Measurements from ENCODE around the gene SPATS2L. TPM values are rescaled to one million over a fixed set of nuclear protein-coding genes. Genes with fewer than 3 reads are reported as not detected.

The SPATS2L gene
- total and polyA plus RNA-seq, 7 experiments from 2014 or later, result 1.1 to 51.9 (median 2.9) TPM

DNA sequence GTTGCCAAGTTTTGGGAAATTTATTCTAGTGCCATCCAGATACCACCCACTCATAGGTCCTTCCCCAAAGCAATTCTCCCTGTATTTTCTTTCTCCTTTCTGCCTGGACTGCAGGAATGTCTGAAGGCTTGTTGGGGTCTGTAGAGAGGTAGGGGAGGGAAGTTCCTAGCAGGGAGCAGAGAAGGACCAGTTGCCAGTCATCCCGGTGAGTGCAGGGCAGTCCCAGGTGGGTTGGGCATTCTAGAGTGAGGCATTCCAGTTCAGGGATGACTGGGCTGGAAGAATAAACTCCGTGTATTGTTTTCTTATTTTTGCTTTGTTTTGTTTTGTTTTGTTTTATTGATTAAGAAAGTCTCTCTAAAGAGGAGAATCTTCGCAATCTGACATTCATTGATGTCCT lies 58.1 kb downstream of the SPATS2L start:
- Mint-ChIP-seq H3K36me3 (peaks cover 0 to 5% (median 0%) of the 10 kb centered on the region in 5 donors), H3K9me3 (no peaks in the 10 kb centered on the region), H3K4me3 (no peak overlapping the region), H3K4me1 (no peaks in the 10 kb centered on the region), H3K27me3 (peaks cover 0 to 10% (median 4%) of the 10 kb centered on the region in 5 donors), H3K27ac (no peak overlapping the region)
- H3K36me3 ChIP-seq (ENCODE audit: control insufficient read depth in 2 of 3, insufficient read depth in 3 of 3, low read length in 3 of 3), result no peaks in the 10 kb centered on the region
- no peak overlapping the region for H3K27ac ChIP-seq (ENCODE audit: low read depth, low read length)
- H3K27me3 ChIP-seq (ENCODE audit: control insufficient read depth in 2 of 2, insufficient read depth in 2 of 2, low read length in 2 of 2), result no peaks in the 10 kb centered on the region
- no peak overlapping the region for H3K4me3 ChIP-seq (ENCODE audit: low read length)
- ChIA-PET CTCF (no interaction called here), POLR2A (no interaction called here)
- H3K9me3 ChIP-seq (ENCODE audit: control insufficient read depth in 2 of 3, low read length in 3 of 3), result no peaks in the 10 kb centered on the region
- DNase-seq (no peak), ATAC-seq (no peak)
- intact Hi-C loops (cut with micrococcal nuclease), result no loop called here
- H3K4me1 ChIP-seq (ENCODE audit: control insufficient read depth in 2 of 2, insufficient read depth in 2 of 2, low read length in 2 of 2), result no peaks in the 10 kb centered on the region

DNA sequence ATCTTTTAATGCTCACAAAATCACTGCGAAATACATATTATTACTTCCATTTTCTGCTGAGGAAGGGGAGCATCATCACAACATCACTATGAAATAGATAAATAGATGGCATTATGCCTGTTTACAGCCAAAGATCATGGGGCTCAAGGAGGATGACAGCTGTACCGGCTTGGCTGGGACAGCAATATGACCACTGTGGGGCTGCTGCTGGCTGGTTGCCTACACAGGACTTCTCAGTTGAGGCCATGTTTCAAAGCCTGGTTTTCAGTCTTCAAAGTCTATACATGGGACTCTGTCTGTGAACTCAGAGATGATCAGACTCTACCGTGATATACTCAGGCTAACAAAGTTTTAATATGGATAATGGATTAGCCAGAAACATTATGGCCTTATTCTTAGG lies 58.7 kb downstream of the SPATS2L start:
- ATAC-seq, result no peak
- POLR2A ChIA-PET, result no interaction called here
- CTCF ChIA-PET, result no interaction called here

DNA sequence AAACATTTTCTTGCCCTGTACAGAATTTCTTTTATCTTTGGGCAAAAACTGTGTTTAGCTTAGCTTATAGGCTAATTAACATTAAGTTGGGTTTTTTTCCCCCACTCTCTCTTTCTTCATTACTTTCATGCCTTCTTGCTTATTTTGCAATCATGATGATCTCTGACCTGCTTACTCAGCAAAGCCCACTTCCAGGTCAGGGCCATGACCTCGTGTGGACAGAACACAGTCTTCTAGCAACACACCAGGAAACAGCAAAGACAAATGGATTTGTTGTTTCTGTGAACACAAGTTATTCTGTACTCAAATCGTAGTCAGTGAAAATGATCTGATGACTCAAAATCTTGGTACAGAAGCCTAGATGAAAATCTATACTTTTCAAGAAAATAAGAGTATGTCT lies 60.7 kb downstream of the SPATS2L start:
- H3K9me3 Mint-ChIP-seq, result no peaks in the 10 kb centered on the region
- ATAC-seq, result no peak
- POLR2A ChIA-PET, result no interaction called here

More for the DNA sequence above, 58.7 kb downstream of the SPATS2L start:
- Histone ChIP-seq H3K4me3 (ENCODE audit: low read length) (no peak overlapping the region), H3K9me3 (ENCODE audit: control insufficient read depth in 2 of 3, low read length in 3 of 3) (no peaks in the 10 kb centered on the region), H3K27me3 (ENCODE audit: control insufficient read depth in 2 of 2, insufficient read depth in 2 of 2, low read length in 2 of 2) (no peaks in the 10 kb centered on the region), H3K27ac (ENCODE audit: low read depth, low read length) (no peak overlapping the region), H3K4me1 (ENCODE audit: control insufficient read depth in 2 of 2, insufficient read depth in 2 of 2, low read length in 2 of 2) (no peaks in the 10 kb centered on the region), H3K36me3 (ENCODE audit: control insufficient read depth in 2 of 3, insufficient read depth in 3 of 3, low read length in 3 of 3) (no peaks in the 10 kb centered on the region)
- H3K9me3 Mint-ChIP-seq, result no peaks in the 10 kb centered on the region
- peaks cover 0 to 10% (median 4%) of the 10 kb centered on the region in 5 donors for H3K27me3 Mint-ChIP-seq
- DNase-seq, result no peak
- intact Hi-C loops (cut with micrococcal nuclease), result no loop called here
- H3K27ac Mint-ChIP-seq, result no peak overlapping the region
- no peaks in the 10 kb centered on the region for H3K4me1 Mint-ChIP-seq
- H3K36me3 Mint-ChIP-seq, result peaks cover 0 to 4% (median 0%) of the 10 kb centered on the region in 5 donors
- no peak overlapping the region for H3K4me3 Mint-ChIP-seq

DNA sequence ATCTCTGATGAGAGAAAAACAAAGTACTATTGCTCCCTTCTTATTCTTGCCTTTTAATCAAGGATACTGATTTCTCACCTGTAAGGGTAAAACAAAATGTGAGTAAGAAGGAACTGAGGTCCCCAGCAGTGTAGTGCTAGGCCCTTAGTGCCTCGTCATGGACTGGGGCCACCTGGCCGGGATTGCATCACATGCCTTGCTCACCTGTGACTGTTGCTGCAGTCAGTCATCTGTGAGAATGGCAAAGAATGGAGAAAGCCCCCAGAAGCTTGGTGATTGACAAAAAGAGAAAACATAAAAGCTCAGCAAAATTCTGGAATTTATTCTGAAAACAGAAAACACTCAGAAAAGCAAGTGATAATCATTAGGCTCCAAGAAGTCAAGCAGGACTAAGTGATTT lies 63.4 kb downstream of the SPATS2L start:
- Mint-ChIP-seq H3K9me3 (no peaks in the 10 kb centered on the region), H3K27me3 (peaks cover 0 to 10% (median 4%) of the 10 kb centered on the region in 5 donors), H3K4me3 (no peak overlapping the region), H3K27ac (no peak overlapping the region), H3K36me3 (peaks cover 0 to 11% (median 0%) of the 10 kb centered on the region in 5 donors), H3K4me1 (peaks cover 8 to 24% (median 21%) of the 10 kb centered on the region in 7 donors)
- Histone ChIP-seq H3K4me3 (ENCODE audit: low read length) (no peak overlapping the region), H3K36me3 (ENCODE audit: control insufficient read depth in 2 of 3, insufficient read depth in 3 of 3, low read length in 3 of 3) (no peaks in the 10 kb centered on the region), H3K27me3 (ENCODE audit: control insufficient read depth in 2 of 2, insufficient read depth in 2 of 2, low read length in 2 of 2) (no peaks in the 10 kb centered on the region), H3K9me3 (ENCODE audit: control insufficient read depth in 2 of 3, low read length in 3 of 3) (no peaks in the 10 kb centered on the region), H3K4me1 (ENCODE audit: control insufficient read depth in 2 of 2, insufficient read depth in 2 of 2, low read length in 2 of 2) (peaks cover 11 to 18% of the 10 kb centered on the region in 2 donors), H3K27ac (ENCODE audit: low read depth, low read length) (no peak overlapping the region)
- ChIA-PET CTCF (no interaction called here), POLR2A (interaction anchor here (0.6 kb wide), 1 partner anchor 10 kb away, joined by 3 read pairs; no protein-coding TSS in a partner anchor)
- no peak for DNase-seq
- intact Hi-C loops (cut with micrococcal nuclease), result loop anchor here (5.0 to 10.0 kb wide), 9 partner anchors 37 to 1412 kb away; partner anchors contain the start of genes ALS2 (in 1 of the 2), C2orf69 (in 1 of the 2), FTCDNL1 (in 1 of the 2) and KCTD18 (in 1 of the 2)
- ATAC-seq, result no peak

More for the DNA sequence above, 60.7 kb downstream of the SPATS2L start:
- peaks cover 0 to 7% (median 0%) of the 10 kb centered on the region in 5 donors for H3K36me3 Mint-ChIP-seq
- Histone ChIP-seq H3K36me3 (ENCODE audit: control insufficient read depth in 2 of 3, insufficient read depth in 3 of 3, low read length in 3 of 3) (no peaks in the 10 kb centered on the region), H3K9me3 (ENCODE audit: control insufficient read depth in 2 of 3, low read length in 3 of 3) (no peaks in the 10 kb centered on the region), H3K27me3 (ENCODE audit: control insufficient read depth in 2 of 2, insufficient read depth in 2 of 2, low read length in 2 of 2) (no peaks in the 10 kb centered on the region), H3K27ac (ENCODE audit: low read depth, low read length) (no peak overlapping the region), H3K4me3 (ENCODE audit: low read length) (no peak overlapping the region), H3K4me1 (ENCODE audit: control insufficient read depth in 2 of 2, insufficient read depth in 2 of 2, low read length in 2 of 2) (no peaks in the 10 kb centered on the region)
- intact Hi-C loops (cut with micrococcal nuclease), result no loop called here
- no peak overlapping the region for H3K27ac Mint-ChIP-seq
- H3K4me1 Mint-ChIP-seq, result peaks cover 0 to 4% (median 0%) of the 10 kb centered on the region in 7 donors
- no peak for DNase-seq
- H3K27me3 Mint-ChIP-seq, result peaks cover 0 to 10% (median 4%) of the 10 kb centered on the region in 5 donors
- no peak overlapping the region for H3K4me3 Mint-ChIP-seq
- CTCF ChIA-PET, result no interaction called here

DNA sequence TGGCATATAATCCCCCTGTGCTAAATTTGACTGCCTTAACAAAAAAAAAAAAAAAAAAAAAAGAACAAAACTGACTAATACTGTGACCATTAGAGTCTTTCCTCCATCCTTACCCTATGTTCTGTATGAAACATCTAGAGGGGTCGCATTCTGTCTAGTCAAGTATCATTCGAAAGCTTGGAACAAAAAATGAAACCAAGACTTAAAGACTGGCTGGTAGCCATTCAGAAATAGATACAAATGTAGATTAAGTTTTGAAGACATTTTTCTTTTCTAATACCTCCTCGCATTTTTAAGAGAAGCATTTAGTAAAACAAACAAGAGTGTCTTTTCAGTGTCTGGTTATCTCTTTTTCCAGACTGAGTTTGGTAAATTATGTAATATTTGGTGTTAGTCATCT lies 66.7 kb downstream of the SPATS2L start:
- no peaks in the 10 kb centered on the region for H3K9me3 ChIP-seq (ENCODE audit: control insufficient read depth in 2 of 3, low read length in 3 of 3)
- peak overlapping the region; percentile 74 for H3K4me3 ChIP-seq (ENCODE audit: low read length)
- ChIA-PET CTCF (interaction anchor here (0.7 kb wide), 1 partner anchor 599 kb away, joined by 4 read pairs; no protein-coding TSS in a partner anchor), POLR2A (interaction anchor here (0.7 to 3.8 kb wide), 3 partner anchors 22 to 744 kb away, joined by 3 to 19 read pairs (median 5); no protein-coding TSS in a partner anchor)
- peaks cover 0 to 9% (median 0%) of the 10 kb centered on the region in 5 donors for H3K36me3 Mint-ChIP-seq
- DNase-seq, result no peak
- H3K4me3 Mint-ChIP-seq, result peak overlapping the region; percentile 41 to 96 (median 86)
- peaks cover 32 to 34% of the 10 kb centered on the region in 2 donors for H3K4me1 ChIP-seq (ENCODE audit: control insufficient read depth in 2 of 2, insufficient read depth in 2 of 2, low read length in 2 of 2)
- no peaks in the 10 kb centered on the region for H3K9me3 Mint-ChIP-seq
- peak overlapping the region; percentile 86 to 96 (median 92) for H3K27ac Mint-ChIP-seq
- no peaks in the 10 kb centered on the region for H3K27me3 ChIP-seq (ENCODE audit: control insufficient read depth in 2 of 2, insufficient read depth in 2 of 2, low read length in 2 of 2)
- peak overlapping the region; percentile 66 for H3K27ac ChIP-seq (ENCODE audit: low read depth, low read length)
- H3K4me1 Mint-ChIP-seq, result peaks cover 24 to 57% (median 52%) of the 10 kb centered on the region in 7 donors
- H3K27me3 Mint-ChIP-seq, result no peaks in the 10 kb centered on the region
- H3K36me3 ChIP-seq (ENCODE audit: control insufficient read depth in 2 of 3, insufficient read depth in 3 of 3, low read length in 3 of 3), result no peaks in the 10 kb centered on the region
- intact Hi-C loops (cut with micrococcal nuclease), result loop anchor here (5.0 to 10.0 kb wide), 9 partner anchors 34 to 1409 kb away; partner anchors contain the start of genes ALS2 (in 1 of the 2), C2orf69 (in 1 of the 2), FTCDNL1 (in 1 of the 2) and KCTD18 (in 1 of the 2)
- ATAC-seq, result no peak

DNA sequence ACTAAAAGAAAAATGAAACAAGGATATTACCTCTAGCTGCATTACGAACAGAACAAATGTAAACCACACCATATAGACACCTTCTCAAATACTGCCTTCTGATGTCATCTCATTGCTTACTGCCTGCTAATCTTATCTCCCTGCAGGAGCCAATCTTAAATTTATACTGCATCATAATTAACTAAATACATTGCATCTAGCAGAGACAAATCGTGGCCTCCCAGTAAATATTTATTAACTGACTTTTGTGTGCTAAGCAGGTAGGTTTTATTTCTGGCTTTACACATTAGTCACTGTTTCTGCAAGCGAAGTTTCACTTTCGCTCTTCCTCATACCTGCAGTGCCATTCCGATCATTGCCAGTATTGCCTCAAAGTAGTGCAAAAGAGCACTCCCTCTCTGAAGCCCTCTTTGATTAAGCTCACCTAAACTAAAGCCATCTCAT lies 67.5 kb downstream of the SPATS2L start:
- no peaks in the 10 kb centered on the region for H3K27me3 Mint-ChIP-seq
- intact Hi-C loops (cut with micrococcal nuclease), result loop anchor here (1.0 to 10.0 kb wide), 12 partner anchors 9 to 1408 kb away; partner anchors contain the start of genes SPATS2L (in 2 of the 2), ALS2 (in 1 of the 2), C2orf69 (in 1 of the 2) and FTCDNL1 (in 1 of the 2)
- Histone ChIP-seq H3K36me3 (ENCODE audit: control insufficient read depth in 2 of 3, insufficient read depth in 3 of 3, low read length in 3 of 3) (no peaks in the 10 kb centered on the region), H3K4me1 (ENCODE audit: control insufficient read depth in 2 of 2, insufficient read depth in 2 of 2, low read length in 2 of 2) (peaks cover 32 to 34% of the 10 kb centered on the region in 2 donors), H3K9me3 (ENCODE audit: control insufficient read depth in 2 of 3, low read length in 3 of 3) (no peaks in the 10 kb centered on the region), H3K4me3 (ENCODE audit: low read length) (peak overlapping the region; percentile 74), H3K27ac (ENCODE audit: low read depth, low read length) (peak overlapping the region; percentile 66), H3K27me3 (ENCODE audit: control insufficient read depth in 2 of 2, insufficient read depth in 2 of 2, low read length in 2 of 2) (no peaks in the 10 kb centered on the region)
- DNase-seq (peak in 7 of 9 donors; percentile 41 to 66 (median 56)), ATAC-seq (peak; percentile 86)
- peak overlapping the region; percentile 74 to 96 (median 89) for H3K4me3 Mint-ChIP-seq
- no peaks in the 10 kb centered on the region for H3K9me3 Mint-ChIP-seq
- H3K36me3 Mint-ChIP-seq, result peaks cover 0 to 9% (median 0%) of the 10 kb centered on the region in 5 donors
- POLR2A ChIA-PET, result interaction anchor here (1.0 to 3.8 kb wide), 3 partner anchors 10 to 94 kb away, joined by 3 to 19 read pairs (median 5); no protein-coding TSS in a partner anchor
- H3K27ac Mint-ChIP-seq, result peak overlapping the region; percentile 86 to 96 (median 93)
- CTCF ChIA-PET, result interaction anchor here (0.8 kb wide), 1 partner anchor 470 kb away, joined by 3 read pairs; no protein-coding TSS in a partner anchor
- peaks cover 24 to 59% (median 52%) of the 10 kb centered on the region in 7 donors for H3K4me1 Mint-ChIP-seq

Data from naive thymus-derived CD4-positive, alpha-beta T cell (primary cell).